ENCODE measurements around the gene ERBB3.
A peak's percentile ranks its signal among the peaks of the same experiment; 100 is the strongest.
"Not testable (repeated sequence)": the region's sequence is repeated elsewhere in the genome, so short reads cannot be mapped to it uniquely, and the experiment has no call there.

ERBB3 gene

GRCh38 chr12:56079723-56080555 is at the start of gene ERBB3:
Gene ERBB3, plus strand, starts transcription at chr12:56080165. Its CDS starts 136 bp downstream, at chr12:56080301.
- DNase-seq (ENCODE audit: low read depth in 2 of 2): peak; percentile 44 to 69

DNA sequence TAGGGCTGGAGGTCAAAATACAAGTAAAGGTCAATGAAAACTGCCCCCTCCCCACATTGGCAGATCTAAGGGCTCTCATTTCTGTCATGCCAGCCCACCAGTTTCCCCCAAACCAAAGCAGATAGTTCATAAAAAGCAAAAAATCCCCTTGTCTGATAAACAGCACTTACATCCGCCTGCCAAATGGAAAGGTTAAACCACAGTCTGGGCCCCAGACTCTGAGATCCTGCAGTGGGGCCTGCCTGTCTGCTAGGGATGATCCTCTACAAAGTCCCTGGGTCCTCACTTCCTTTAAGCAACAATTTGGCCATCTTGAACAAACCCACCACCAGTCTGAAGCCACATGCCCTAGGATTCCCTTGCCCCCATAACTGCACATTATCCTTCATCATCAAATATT is 48.0 kb upstream of the ERBB3 start:
- DNase-seq (ENCODE audit: low read depth in 2 of 2): no peak

DNA sequence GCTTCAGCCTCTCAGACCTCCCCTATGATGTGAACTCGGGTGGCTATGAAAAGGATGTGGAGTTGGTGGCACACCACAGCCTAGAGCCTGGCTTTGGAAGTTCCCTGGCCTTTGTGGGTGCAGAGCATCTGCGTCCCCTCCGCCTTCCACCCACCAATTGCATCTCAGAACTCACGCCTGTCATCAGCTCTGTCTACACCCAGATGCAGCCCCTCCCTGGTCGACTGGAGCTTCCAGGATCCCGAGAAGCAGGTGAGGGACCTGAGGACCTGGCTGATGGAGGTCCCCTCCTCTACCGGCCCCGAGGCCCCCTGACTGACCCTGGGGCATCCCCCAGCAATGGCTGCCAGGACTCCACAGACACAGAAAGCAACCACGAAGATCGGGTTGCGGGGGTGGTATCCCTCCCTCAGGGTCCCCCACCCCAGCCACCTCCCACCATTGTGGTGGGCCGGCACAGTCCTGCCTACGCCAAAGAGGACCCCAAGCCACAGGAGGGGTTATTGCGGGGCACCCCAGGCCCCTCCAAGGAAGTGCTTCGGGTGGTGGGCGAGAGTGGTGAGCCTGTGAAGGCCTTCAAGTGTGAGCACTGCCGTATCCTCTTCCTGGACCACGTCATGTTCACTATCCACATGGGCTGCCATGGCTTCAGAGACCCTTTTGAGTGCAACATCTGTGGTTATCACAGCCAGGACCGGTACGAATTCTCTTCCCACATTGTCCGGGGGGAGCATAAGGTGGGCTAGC is 45.2 kb upstream of the ERBB3 start:
- no peak for DNase-seq (ENCODE audit: low read depth in 2 of 2)

DNA sequence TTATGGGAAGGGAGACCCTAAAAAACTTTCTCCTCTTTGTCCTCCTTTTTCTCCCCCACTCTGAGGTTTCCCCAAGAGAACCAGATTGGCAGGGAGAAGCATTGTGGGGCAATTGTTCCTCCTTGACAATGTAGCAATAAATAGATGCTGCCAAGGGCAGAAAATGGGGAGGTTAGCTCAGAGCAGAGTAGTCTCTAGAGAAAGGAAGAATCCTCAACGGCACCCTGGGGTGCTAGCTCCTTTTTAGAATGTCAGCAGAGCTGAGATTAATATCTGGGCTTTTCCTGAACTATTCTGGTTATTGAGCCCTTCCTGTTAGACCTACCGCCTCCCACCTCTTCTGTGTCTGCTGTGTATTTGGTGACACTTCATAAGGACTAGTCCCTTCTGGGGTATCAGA is 42.8 kb upstream of the ERBB3 start:
- DNase-seq (ENCODE audit: low read depth in 2 of 2): no peak

DNA sequence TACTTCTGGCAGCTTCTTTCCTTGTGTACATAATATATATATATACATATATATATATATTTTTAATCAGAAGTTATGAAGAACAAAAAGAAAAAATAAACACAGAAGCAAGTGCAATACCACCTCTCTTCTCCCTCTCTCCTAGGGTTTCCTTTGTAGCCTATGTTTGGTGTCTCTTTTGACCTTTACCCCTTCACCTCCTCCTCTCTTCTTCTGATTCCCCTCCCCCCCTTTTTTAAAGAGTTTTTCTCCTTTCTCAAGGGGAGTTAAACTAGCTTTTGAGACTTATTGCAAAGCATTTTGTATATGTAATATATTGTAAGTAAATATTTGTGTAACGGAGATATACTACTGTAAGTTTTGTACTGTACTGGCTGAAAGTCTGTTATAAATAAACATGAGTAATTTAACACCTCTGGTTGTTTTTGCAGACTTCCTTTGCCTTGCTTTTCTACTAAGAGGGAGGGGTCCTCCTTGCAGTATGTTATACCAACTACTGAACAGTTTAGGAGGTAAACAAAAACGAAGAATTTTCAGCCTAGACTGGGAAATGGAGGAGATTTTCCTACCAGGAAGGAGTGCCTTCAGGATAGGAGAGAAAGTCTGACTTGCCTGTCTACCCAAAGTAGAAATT is 41.8 kb upstream of the ERBB3 start:
- no peak for DNase-seq (ENCODE audit: low read depth in 2 of 2)

DNA sequence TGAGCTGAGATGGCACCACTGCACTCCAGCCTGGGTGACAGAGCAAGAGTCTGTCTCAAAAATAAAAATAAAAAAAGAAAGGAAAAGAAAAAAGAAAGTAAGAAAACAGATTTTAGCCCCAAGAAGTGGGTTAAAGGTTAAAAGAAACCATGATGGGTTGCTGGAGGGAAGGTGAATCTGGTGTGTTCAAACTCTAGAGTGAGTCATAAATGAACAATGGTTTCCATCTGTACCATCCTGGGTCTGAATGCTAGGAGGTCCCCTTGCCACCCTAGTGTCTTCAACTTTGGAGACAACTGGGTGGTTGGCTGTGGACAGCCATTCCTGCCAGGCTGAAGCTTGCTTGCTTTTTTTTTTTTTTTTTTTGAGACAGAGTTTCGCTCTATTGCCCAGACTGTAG is 39.8 kb upstream of the ERBB3 start:
- DNase-seq (ENCODE audit: low read depth in 2 of 2): no peak

DNA sequence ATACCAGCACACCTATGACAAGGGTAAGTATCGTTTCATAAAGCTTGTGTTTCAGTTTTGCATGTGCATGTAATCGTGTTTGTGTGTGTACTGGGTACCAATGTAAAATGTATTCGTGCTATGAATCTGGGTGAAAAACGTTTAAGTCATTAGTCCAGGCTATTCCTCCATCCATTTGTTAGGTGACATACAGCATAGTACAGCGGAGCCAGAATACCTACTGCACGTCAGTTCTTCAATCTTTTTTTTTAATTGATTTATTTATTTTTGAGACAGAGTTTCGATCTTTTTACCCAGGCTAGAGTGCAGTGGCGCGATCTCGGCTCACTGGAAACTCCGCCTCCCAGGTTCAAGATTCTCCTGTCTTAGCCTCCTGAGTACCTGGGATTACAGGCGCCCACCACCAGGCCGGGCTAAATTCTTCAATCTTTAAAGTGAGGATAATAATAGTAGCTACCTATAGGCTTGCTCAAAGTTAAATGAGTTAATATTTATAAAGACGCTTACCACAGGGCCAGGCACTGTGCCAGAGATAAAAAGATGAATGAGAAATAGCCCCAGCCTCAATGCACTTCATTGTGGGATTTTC is 38.9 kb upstream of the ERBB3 start:
- DNase-seq (ENCODE audit: low read depth in 2 of 2): no peak

DNA sequence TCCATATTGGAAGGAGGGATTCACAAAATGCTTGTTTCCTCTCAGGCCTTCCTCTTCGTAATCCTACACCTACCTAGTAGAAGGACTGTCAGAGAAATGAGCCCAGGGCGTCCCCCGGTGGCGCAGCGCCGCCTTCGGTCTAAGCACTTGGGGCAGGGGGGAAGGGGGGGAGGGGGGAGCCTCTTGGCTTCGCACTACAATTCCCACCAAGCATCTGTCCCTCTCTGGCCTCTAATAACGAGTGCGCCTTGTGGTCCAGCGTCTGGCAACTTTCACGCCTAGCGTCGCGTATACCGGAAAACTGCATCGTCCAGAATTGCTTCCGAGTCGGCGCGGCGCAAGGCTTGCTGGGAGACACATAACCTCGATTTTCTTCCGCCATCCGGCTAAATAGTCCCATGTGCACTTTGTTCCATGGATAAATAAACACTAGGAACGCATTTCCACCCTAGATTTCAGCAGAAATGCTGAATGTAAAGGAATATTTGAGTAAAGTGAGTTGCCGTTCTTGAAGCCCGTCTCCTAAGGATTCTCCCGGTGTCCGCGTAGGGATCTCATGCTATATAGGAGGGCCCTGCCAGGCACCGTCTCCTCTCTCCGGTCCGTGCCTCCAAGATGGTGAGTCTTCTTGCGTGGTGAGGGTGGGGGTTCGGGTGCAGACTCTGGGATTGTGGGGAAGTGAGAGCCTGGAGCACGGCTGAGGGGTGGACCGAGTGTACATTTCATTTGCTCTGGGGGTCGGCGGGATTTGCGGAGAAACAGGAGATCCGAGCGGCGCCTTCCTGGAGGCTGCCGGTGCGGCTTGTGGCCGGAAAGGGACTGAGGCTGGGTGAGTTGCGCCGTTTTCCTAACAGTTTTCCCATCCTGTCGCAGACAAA is 38.2 kb upstream of the ERBB3 start, which contains the start of gene RPS26:
RPS26 (plus strand) TSS at position 367 of the 878 bp plus-strand sequence; CDS start at position 616, 249 bp downstream.
- peak; percentile 88 to 93 for DNase-seq (ENCODE audit: low read depth in 2 of 2)

DNA sequence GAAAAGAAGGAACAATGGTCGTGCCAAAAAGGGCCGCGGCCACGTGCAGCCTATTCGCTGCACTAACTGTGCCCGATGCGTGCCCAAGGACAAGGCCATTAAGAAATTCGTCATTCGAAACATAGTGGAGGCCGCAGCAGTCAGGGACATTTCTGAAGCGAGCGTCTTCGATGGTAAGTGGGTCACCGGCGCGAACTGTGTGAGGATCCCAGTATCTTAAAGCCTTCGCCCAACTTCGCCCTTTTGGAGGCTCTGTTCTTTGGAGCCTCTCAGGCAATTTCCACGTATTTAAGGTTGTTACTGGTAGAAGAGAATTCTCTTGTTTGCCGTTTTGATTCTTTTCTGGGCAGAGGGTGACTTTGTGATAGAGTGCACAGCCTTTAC is 37.5 kb upstream of the ERBB3 start:
- not testable (repeated sequence) for DNase-seq (ENCODE audit: low read depth in 2 of 2)

GRCh38 chr12:56042843-56043242 is 37.1 kb upstream of the ERBB3 start:
- no peak for DNase-seq (ENCODE audit: low read depth in 2 of 2)

- DNase-seq (ENCODE audit: low read depth in 2 of 2): no peak
These were observed 33.8 kb upstream of the ERBB3 start for GRCh38 chr12:56046027-56046780.

- no peak for DNase-seq (ENCODE audit: low read depth in 2 of 2)
These were observed 26.5 kb upstream of the ERBB3 start for GRCh38 chr12:56053407-56053893.

DNA sequence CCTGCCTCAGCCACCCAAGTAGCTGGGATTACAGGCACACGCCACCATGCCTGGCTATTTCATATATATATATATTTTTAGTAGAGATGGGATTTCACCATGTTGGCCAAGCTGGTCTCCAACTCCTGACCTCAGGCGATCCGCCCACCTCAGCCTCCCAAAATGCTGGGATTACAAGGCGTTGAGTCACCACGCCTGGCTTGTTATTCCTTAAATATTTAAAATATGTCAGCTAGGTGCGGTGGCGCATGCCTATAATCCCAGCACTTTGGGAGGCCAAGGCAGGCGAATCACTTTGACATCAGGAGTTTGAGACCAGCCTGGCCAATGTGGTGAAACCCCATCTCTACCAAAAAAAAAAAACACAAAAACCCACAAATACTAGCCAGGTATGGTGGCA is 20.0 kb upstream of the ERBB3 start:
- not testable (repeated sequence) for DNase-seq (ENCODE audit: low read depth in 2 of 2)

DNA sequence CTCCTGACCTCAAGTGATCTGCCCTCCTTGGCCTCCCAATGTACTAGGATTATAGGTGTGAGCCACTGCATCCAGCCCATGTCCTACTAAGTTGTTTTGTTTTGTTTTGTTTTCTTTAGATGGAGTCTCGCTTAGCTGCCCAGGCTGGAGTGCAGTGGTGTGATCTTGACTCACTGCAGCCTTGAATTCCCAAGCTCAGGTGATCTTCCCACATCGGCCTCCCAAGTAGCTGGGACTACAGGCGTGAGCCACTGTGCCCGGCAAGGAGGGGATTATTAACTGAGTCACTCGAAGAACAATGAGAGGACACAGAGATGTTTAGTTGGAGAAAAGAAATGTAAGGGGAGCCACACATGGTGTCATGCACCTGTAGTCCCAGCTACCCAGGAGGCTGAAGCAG is 18.0 kb upstream of the ERBB3 start:
- no peak for DNase-seq (ENCODE audit: low read depth in 2 of 2)

DNA sequence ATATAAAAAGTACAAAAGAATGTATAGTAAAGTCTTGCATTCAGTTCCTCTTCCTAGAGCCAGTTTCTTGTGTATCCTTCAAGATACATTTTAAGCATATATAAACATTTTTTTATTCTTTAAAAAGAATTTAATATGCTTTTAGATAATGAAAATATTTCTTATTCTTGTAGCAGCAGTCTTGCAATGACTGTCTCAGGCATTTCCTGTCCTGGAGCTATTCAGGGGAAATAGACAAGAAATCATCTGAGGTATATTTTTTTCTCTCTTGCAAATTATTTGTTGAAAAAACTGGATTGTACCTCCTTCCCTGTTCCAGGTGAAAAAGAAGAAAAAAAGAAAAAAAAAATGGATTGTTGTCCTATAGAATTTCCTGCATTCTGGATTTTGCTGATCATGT is 17.0 kb upstream of the ERBB3 start:
- no peak for DNase-seq (ENCODE audit: low read depth in 2 of 2)

DNA sequence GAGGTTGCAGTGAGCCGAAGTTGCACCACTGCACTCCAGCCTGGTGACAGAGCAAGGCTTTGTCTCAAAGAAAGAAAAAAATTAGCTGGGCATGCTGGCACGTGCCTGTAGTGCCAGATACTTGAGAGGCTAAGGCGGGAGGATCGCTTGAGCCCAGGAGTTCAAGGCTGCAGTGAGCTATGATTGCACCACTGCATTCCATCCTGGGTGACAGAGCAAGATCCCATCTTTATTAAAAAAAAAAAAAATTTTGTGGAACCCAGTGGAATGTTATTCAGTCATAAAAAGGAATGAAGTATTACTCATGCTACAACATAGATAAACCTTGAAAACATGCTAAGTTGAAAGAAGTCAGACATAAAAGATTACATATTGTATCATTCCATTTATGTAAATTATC is 8.3 kb upstream of the ERBB3 start:
- no peak for DNase-seq (ENCODE audit: low read depth in 2 of 2)

- DNase-seq (ENCODE audit: low read depth in 2 of 2): no peak
These were observed 5.6 kb upstream of the ERBB3 start for GRCh38 chr12:56074396-56074795.

DNA sequence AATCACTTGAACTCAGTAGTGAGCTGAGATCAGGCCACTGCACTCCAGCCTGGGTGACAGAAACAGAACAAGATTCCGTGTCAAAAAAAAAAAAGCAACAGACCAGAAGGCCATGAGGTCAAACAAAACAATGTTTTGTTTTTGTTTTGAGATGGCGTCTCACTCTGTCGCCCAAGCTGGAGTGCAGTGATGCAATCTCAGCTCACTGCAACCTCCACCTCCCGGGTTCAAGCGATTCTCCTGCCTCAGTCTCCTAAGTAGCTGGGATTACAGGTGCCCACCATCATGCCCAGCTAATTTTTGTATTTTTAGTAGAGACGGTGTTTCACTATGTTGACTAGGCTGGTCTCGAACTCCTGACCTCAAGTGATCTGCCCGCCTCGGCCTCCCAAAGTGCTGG is 2.0 kb upstream of the ERBB3 start:
- DNase-seq (ENCODE audit: low read depth in 2 of 2): not testable (repeated sequence)

GRCh38 chr12:56078427-56078826 is 1.5 kb upstream of the ERBB3 start:
- no peak for DNase-seq (ENCODE audit: low read depth in 2 of 2)
